HepG2 (cell line): Measurements from ENCODE around the gene ZKSCAN3. TPM values are rescaled to one million over a fixed set of nuclear protein-coding genes. Genes with fewer than 3 reads are reported as not detected.

ENCODE experiments used
- ASH2L ChIP-seq: fragments of 300-600, 200-600 bp; sonication (generic); IDR thresholded peaks from 2 replicates; pipeline ENCODE4 v1.7.0; 2017; ENCODE audit warnings: low read depth, mild to moderate bottlenecking, moderate library complexity, mixed read lengths, low read length; ENCODE audit not compliant: insufficient read length
- DNMT3B ChIP-seq: conservative IDR thresholded peaks from 2 replicates; pipeline ENCODE4 v1.6.1; 2016; ENCODE audit warnings: missing biosample characterization, control low read depth
- GTF2F1 ChIP-seq: fragments of 150-350 bp; IDR thresholded peaks from 2 replicates; pipeline ENCODE4 v1.6.1; 2014; ENCODE audit warnings: low read length
- GZF1 ChIP-seq: sonication (generic); formaldehyde crosslinking; IDR thresholded peaks from 2 replicates; pipeline ENCODE4 v1.5.1; 2020; ENCODE audit warnings: mild to moderate bottlenecking, missing genetic modification reagents
- KMT2B ChIP-seq: IDR thresholded peaks from 2 replicates; pipeline ENCODE4 v1.6.1; 2016; ENCODE audit warnings: missing genetic modification reagents, missing compliant biosample characterization
- PPARG ChIP-seq: conservative IDR thresholded peaks from 2 replicates; pipeline ENCODE4 v1.6.1; 2016; ENCODE audit warnings: missing biosample characterization, missing genetic modification reagents
- RFX5 ChIP-seq: IDR thresholded peaks from 2 replicates; pipeline ENCODE4 v1.6.1; 2011; ENCODE audit warnings: low read depth, low read length, improper control_type of control experiment
- SMAD9 ChIP-seq: sonication (generic); formaldehyde crosslinking; IDR thresholded peaks from 2 replicates; pipeline ENCODE4 v1.5.1; 2020; ENCODE audit warnings: mild to moderate bottlenecking, missing genetic modification reagents
- SMYD3 ChIP-seq: sonication (generic); formaldehyde crosslinking; IDR thresholded peaks from 2 replicates; pipeline ENCODE4 v1.8.1; 2023; ENCODE audit warnings: mild to moderate bottlenecking, missing genetic modification reagents
- ZBTB20 ChIP-seq: sonication (generic); formaldehyde crosslinking; IDR thresholded peaks from 2 replicates; pipeline ENCODE4 v1.8.1; 2023; ENCODE audit warnings: missing genetic modification reagents, low read depth, mild to moderate bottlenecking, borderline replicate concordance
- ZFP90 ChIP-seq: sonication (generic); formaldehyde crosslinking; IDR thresholded peaks from 2 replicates; pipeline ENCODE4 v1.8.0; 2022; ENCODE audit warnings: missing genetic modification reagents, mild to moderate bottlenecking, inconsistent platforms, borderline replicate concordance
- ZNF484 ChIP-seq: sonication (generic); formaldehyde crosslinking; IDR thresholded peaks from 2 replicates; pipeline ENCODE4 v1.5.1; 2020; ENCODE audit warnings: mild to moderate bottlenecking, low read depth, missing genetic modification reagents, borderline replicate concordance
- ZNF552 ChIP-seq: sonication (generic); formaldehyde crosslinking; IDR thresholded peaks from 2 replicates; pipeline ENCODE4 v1.9.0; 2022; ENCODE audit warnings: missing genetic modification reagents, mild to moderate bottlenecking, borderline replicate concordance
- ZNF772 ChIP-seq: sonication (generic); formaldehyde crosslinking; IDR thresholded peaks from 2 replicates; pipeline ENCODE4 v1.5.0; 2020; ENCODE audit warnings: mild to moderate bottlenecking, missing genetic modification reagents
- ZNF816 ChIP-seq: sonication (generic); formaldehyde crosslinking; IDR thresholded peaks from 2 replicates; pipeline ENCODE4 v1.8.0; 2022; ENCODE audit warnings: missing genetic modification reagents, mild to moderate bottlenecking, borderline replicate concordance
- polyA plus RNA-seq, 8 experiments: library from polyadenylated mRNA; depleted of rRNA in 3 of 8; stranded (reverse) in 7 of 8; unstranded in 1 of 8; fragments of >200 nt; fragmentation: Illumina TruSeq in 4 of 8; extraction: Trizol in 4 of 8; gene quantifications; 2 replicates each; pipeline versions ENCODE4 v1.2.1 to v1.2.3, GENCODE V29; 2011 to 2016; ENCODE audit warnings: low read depth in 4 of 8, missing spikeins in 1 of 8, mixed read lengths in 1 of 8; ENCODE audit not compliant: insufficient read depth in 1 of 8
- total RNA-seq, 5 experiments: library from RNA; depleted of rRNA; stranded (reverse); fragments of >200 nt; fragmentation: Illumina TruSeq; extraction: Trizol; gene quantifications; 2 replicates each; pipeline ENCODE4 v1.2.3, GENCODE V29; 2016; ENCODE audit warnings: low read depth in 1 of 5
- TF ChIP-seq, protein P1 (sequence below): sonication (generic); formaldehyde crosslinking; IDR thresholded peaks from 2 replicates; pipeline ENCODE4 v1.8.0; 2022; ENCODE audit warnings: mild to moderate bottlenecking, missing genetic modification reagents, moderate library complexity
- TF ChIP-seq, protein P2 (sequence below): sonication (generic); formaldehyde crosslinking; IDR thresholded peaks from 2 replicates; pipeline ENCODE4 v1.8.1; 2023; ENCODE audit warnings: missing genetic modification reagents, inconsistent platforms, borderline replicate concordance
- TF ChIP-seq, protein P3 (sequence below): sonication (generic); formaldehyde crosslinking; IDR thresholded peaks from 2 replicates; pipeline ENCODE4 v1.5.1; 2020; ENCODE audit warnings: mild to moderate bottlenecking, missing genetic modification reagents, moderate library complexity
- TF ChIP-seq, protein P4 (sequence below): fragments of 450-650 bp; IDR thresholded peaks from 2 replicates; pipeline ENCODE4 v1.6.1; 2017; ENCODE audit warnings: mild to moderate bottlenecking

Gene ZKSCAN3
- total and polyA plus RNA-seq, 2 of the 13 experiments (the other 11 are each of a cell fraction or from before 2014, with no cell fraction given) = 3.3 to 7.4 TPM

DNA sequence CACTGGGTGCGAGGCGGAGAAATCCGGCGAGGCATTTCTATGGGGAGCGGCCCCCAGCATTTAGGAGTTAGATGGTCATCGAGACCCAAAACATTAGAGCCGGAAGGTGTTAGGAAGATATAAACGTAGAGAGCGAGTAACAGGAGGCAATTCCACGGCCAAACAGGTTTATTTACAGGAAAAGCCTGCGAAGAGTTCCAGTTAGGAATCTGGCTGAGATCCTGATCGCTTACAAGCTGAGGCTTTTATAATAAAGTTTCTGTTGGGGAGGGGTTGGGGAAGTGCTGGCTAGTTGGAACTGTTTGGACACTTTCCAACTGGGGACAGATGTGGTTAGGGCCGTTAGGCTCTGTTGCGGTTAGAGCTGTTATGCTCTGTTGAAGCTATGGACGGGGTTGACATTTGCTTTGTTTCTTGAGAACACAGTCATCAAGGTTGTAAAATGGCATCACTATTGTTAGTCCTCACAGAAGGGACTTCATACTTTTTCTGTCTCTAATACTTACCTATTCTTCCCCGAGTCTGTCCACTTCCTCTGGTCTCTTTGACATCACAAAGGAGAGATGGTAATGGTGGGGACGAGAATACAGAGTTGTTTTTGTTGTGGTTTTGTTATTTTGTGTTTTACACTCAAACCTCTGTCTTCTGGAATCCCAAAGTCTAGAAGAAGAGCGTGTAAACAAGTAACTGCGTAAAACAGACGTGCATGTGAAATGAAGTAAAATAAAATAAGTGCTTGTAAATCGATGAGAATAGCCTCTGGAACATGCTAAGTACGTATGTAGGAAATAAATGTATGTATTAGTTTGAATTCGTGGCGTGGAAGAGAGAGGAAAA lies 13.2 kb upstream of the ZKSCAN3 start (continued):
- 0 out of 2 replicates have a peak, but pooled peaks have one; percentile 3 for TF ChIP-seq ZNF772 (CRISPR knock-in tag)
- TF ChIP-seq, protein P1, sequence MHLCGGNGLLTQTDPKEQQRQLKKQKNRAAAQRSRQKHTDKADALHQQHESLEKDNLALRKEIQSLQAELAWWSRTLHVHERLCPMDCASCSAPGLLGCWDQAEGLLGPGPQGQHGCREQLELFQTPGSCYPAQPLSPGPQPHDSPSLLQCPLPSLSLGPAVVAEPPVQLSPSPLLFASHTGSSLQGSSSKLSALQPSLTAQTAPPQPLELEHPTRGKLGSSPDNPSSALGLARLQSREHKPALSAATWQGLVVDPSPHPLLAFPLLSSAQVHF (CRISPR knock-in tag) = no peak
- peak; percentile 17; the same call in 1 of the 2 replicates for TF ChIP-seq ZBTB20 (CRISPR knock-in tag)
- TF ChIP-seq, protein P2, sequence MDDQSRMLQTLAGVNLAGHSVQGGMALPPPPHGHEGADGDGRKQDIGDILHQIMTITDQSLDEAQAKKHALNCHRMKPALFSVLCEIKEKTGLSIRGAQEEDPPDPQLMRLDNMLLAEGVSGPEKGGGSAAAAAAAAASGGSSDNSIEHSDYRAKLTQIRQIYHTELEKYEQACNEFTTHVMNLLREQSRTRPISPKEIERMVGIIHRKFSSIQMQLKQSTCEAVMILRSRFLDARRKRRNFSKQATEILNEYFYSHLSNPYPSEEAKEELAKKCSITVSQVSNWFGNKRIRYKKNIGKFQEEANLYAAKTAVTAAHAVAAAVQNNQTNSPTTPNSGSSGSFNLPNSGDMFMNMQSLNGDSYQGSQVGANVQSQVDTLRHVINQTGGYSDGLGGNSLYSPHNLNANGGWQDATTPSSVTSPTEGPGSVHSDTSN (CRISPR knock-in tag) = 0 out of 2 replicates have a peak, but pooled peaks have one; percentile 5
- TF ChIP-seq GTF2F1 = no peak
- TF ChIP-seq, protein P3, sequence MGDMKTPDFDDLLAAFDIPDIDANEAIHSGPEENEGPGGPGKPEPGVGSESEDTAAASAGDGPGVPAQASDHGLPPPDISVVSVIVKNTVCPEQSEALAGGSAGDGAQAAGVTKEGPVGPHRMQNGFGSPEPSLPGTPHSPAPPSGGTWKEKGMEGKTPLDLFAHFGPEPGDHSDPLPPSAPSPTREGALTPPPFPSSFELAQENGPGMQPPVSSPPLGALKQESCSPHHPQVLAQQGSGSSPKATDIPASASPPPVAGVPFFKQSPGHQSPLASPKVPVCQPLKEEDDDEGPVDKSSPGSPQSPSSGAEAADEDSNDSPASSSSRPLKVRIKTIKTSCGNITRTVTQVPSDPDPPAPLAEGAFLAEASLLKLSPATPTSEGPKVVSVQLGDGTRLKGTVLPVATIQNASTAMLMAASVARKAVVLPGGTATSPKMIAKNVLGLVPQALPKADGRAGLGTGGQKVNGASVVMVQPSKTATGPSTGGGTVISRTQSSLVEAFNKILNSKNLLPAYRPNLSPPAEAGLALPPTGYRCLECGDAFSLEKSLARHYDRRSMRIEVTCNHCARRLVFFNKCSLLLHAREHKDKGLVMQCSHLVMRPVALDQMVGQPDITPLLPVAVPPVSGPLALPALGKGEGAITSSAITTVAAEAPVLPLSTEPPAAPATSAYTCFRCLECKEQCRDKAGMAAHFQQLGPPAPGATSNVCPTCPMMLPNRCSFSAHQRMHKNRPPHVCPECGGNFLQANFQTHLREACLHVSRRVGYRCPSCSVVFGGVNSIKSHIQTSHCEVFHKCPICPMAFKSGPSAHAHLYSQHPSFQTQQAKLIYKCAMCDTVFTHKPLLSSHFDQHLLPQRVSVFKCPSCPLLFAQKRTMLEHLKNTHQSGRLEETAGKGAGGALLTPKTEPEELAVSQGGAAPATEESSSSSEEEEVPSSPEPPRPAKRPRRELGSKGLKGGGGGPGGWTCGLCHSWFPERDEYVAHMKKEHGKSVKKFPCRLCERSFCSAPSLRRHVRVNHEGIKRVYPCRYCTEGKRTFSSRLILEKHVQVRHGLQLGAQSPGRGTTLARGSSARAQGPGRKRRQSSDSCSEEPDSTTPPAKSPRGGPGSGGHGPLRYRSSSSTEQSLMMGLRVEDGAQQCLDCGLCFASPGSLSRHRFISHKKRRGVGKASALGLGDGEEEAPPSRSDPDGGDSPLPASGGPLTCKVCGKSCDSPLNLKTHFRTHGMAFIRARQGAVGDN = 0 out of 2 replicates have a peak, but pooled peaks have one; percentile 36
- 0 out of 2 replicates have a peak, but pooled peaks have one; percentile 29 for TF ChIP-seq SMAD9 (CRISPR knock-in tag)
- TF ChIP-seq ZNF816 = 0 out of 2 replicates have a peak, but pooled peaks have one; percentile 3
- TF ChIP-seq RFX5 = no peak
- TF ChIP-seq ZNF552 (CRISPR knock-in tag) = no peak
- 0 out of 2 replicates have a peak, but pooled peaks have one; percentile 18 for TF ChIP-seq PPARG (CRISPR knock-in tag)
- no peak for TF ChIP-seq ZFP90 (CRISPR knock-in tag)
- TF ChIP-seq, protein P4, sequence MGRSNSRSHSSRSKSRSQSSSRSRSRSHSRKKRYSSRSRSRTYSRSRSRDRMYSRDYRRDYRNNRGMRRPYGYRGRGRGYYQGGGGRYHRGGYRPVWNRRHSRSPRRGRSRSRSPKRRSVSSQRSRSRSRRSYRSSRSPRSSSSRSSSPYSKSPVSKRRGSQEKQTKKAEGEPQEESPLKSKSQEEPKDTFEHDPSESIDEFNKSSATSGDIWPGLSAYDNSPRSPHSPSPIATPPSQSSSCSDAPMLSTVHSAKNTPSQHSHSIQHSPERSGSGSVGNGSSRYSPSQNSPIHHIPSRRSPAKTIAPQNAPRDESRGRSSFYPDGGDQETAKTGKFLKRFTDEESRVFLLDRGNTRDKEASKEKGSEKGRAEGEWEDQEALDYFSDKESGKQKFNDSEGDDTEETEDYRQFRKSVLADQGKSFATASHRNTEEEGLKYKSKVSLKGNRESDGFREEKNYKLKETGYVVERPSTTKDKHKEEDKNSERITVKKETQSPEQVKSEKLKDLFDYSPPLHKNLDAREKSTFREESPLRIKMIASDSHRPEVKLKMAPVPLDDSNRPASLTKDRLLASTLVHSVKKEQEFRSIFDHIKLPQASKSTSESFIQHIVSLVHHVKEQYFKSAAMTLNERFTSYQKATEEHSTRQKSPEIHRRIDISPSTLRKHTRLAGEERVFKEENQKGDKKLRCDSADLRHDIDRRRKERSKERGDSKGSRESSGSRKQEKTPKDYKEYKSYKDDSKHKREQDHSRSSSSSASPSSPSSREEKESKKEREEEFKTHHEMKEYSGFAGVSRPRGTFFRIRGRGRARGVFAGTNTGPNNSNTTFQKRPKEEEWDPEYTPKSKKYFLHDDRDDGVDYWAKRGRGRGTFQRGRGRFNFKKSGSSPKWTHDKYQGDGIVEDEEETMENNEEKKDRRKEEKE = no peak
- 0 out of 2 replicates have a peak, but pooled peaks have one; percentile 18 for TF ChIP-seq GZF1 (CRISPR knock-in tag)
- TF ChIP-seq ASH2L = peak; percentile 29
- TF ChIP-seq KMT2B (CRISPR knock-in tag) = no peak
- TF ChIP-seq SMYD3 (CRISPR knock-in tag) = 0 out of 2 replicates have a peak, but pooled peaks have one; percentile 6
- TF ChIP-seq DNMT3B (CRISPR knock-in tag) = 0 out of 2 replicates have a peak, but pooled peaks have one; percentile 45
- no peak for TF ChIP-seq ZNF484 (CRISPR knock-in tag)
